COLO668 (cell line): ENCODE results near the gene ZBTB7C.

Experiments used
- DNase-seq: peaks from one replicate; lab custom pipeline; 2025; ENCODE audit not compliant: unreplicated experiment; lab: John Stamatoyannopoulos, UW

The ZBTB7C gene

GRCh38 chr18:47981830-47982229 is 427.4 kb downstream of the ZBTB7C start:
- DNase-seq, result no peak

GRCh38 chr18:47981320-47981719 is 427.9 kb downstream of the ZBTB7C start:
- no peak for DNase-seq

- no peak for DNase-seq
These were observed 429.5 kb downstream of the ZBTB7C start for GRCh38 chr18:47979611-47980200.

DNA sequence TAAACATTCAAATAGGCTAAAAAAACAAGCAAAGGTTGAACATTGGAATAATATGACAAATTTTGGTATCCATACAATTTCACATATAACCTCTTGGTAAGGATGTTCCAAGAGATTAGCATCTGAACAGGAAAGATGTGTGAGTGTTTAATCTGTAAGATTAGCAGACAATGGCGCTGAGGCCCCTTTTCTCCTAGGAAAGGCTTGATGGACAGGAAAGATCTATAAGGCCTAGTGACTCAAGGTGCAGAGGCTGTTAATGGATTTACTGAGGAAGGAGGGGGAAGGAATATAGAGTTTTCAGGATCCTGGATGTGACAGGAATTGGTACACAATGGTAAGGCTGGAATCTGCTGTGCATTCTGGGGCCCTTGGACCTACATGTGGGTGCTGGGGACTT is 430.6 kb downstream of the ZBTB7C start:
- no peak for DNase-seq

GRCh38 chr18:47978141-47978540 is 431.0 kb downstream of the ZBTB7C start:
- DNase-seq, result no peak
